Choroid plexus epithelial cell (primary cell): ENCODE data around the gene ST7.
"Not testable (repeated sequence)": the region's sequence is repeated elsewhere in the genome, so short reads cannot be mapped to it uniquely, and the experiment has no call there.

Source experiments
- DNase-seq: peaks from one replicate; pipeline ENCODE4 v3.0.0-alpha.2; 2010; ENCODE audit warnings: low read depth
- H3K4me3 ChIP-seq: 2 replicates; pipeline ENCODE4 v1.5.1; 2011; ENCODE audit warnings: low read depth, mild to moderate bottlenecking, control low read depth, low read length, moderate library complexity
- CTCF ChIP-seq: conservative IDR thresholded peaks from 2 replicates; pipeline ENCODE4 v1.5.1; 2011; ENCODE audit warnings: low read depth, mild to moderate bottlenecking, control low read depth, inconsistent platforms, low read length, moderate library complexity

Gene ST7

GRCh38 chr7:116934580-116934979 is 18.7 kb upstream of the ST7 start:
- DNase-seq: no peak
- no peak overlapping the region for H3K4me3 ChIP-seq
- TF ChIP-seq CTCF: no peak

GRCh38 chr7:116936844-116937243 is 16.5 kb upstream of the ST7 start:
- H3K4me3 ChIP-seq, DNase-seq: not testable (repeated sequence)

- H3K4me3 ChIP-seq: no peak overlapping the region
- TF ChIP-seq CTCF: no peak
- no peak for DNase-seq
Measured at GRCh38 chr7:116938678-116939077, 14.6 kb upstream of the ST7 start.

GRCh38 chr7:116940689-116941370 is 12.5 kb upstream of the ST7 start:
- DNase-seq: no peak
- no peak overlapping the region for H3K4me3 ChIP-seq
- TF ChIP-seq CTCF: no peak

GRCh38 chr7:116942504-116942903 is 10.8 kb upstream of the ST7 start:
- no peak overlapping the region for H3K4me3 ChIP-seq
- DNase-seq: no peak
- no peak for TF ChIP-seq CTCF

- H3K4me3 ChIP-seq: no peak overlapping the region
- TF ChIP-seq CTCF: no peak
- no peak for DNase-seq
Measured at GRCh38 chr7:116948934-116949333, 4.4 kb upstream of the ST7 start.

- DNase-seq: no peak
- no peak for TF ChIP-seq CTCF
- no peak overlapping the region for H3K4me3 ChIP-seq
Measured at GRCh38 chr7:116949941-116950801, 3.1 kb upstream of the ST7 start.
